Mammary epithelial cell (primary cell): Measurements from ENCODE around the gene MAGEA11.
"Not testable (repeated sequence)": the region's sequence is repeated elsewhere in the genome, so short reads cannot be mapped to it uniquely, and the experiment has no call there.

Source experiments
- EZH2 ChIP-seq: IDR thresholded peaks from 2 replicates; pipeline ENCODE4 v1.6.1; 2012; ENCODE audit warnings: low read length, inconsistent platforms, borderline replicate concordance
- TF ChIP-seq, protein P1 (sequence below), 2 donors: IDR thresholded peaks in 1 of 2; conservative IDR thresholded peaks in 1 of 2; 2 replicates each; pipeline ENCODE4 v1.5.1; 2011 to 2012; ENCODE audit warnings: inconsistent platforms in 2 of 2, low read length in 2 of 2, mild to moderate bottlenecking in 2 of 2, control low read depth in 1 of 2, low read depth in 1 of 2; ENCODE audit not compliant: insufficient read depth in 1 of 2; ENCODE audit errors: extremely low read depth in 1 of 2

DNA sequence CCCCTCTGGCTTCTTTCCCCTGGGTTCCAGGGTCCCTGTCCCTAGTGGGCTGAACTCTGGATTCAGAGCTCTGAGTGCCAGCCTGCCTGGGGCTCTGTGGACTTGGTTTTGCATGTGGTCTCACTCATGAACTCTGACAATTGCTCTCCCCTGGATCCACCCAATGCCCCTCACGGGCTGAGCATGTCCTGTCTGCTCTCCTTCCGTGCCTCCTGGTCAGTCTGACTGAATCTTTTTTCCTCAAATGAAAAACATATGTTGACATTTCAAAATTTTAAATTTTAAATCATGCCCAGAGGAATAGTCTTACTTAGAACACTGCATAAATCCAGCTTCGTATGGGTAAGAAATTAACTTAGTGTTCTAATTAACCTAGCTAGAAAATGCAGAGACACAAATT, 36.8 kb upstream of the MAGEA11 start:
- TF ChIP-seq, protein P1, sequence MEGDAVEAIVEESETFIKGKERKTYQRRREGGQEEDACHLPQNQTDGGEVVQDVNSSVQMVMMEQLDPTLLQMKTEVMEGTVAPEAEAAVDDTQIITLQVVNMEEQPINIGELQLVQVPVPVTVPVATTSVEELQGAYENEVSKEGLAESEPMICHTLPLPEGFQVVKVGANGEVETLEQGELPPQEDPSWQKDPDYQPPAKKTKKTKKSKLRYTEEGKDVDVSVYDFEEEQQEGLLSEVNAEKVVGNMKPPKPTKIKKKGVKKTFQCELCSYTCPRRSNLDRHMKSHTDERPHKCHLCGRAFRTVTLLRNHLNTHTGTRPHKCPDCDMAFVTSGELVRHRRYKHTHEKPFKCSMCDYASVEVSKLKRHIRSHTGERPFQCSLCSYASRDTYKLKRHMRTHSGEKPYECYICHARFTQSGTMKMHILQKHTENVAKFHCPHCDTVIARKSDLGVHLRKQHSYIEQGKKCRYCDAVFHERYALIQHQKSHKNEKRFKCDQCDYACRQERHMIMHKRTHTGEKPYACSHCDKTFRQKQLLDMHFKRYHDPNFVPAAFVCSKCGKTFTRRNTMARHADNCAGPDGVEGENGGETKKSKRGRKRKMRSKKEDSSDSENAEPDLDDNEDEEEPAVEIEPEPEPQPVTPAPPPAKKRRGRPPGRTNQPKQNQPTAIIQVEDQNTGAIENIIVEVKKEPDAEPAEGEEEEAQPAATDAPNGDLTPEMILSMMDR (conservative IDR thresholded peaks at IDR 0.05 in 1 of 2, IDR thresholded peaks at IDR 0.05 in 1 of 2; ENCODE audit: extremely low read depth in 1 of 2, insufficient read depth in 1 of 2, low read depth in 1 of 2, low read length in 2 of 2), result not testable (repeated sequence)
- not testable (repeated sequence) for TF ChIP-seq EZH2
